ENCODE results near the gene MRRF. TPM values are rescaled to one million over a fixed set of nuclear protein-coding genes. Genes with fewer than 3 reads are reported as not detected.
"Not testable (repeated sequence)": the region's sequence is repeated elsewhere in the genome, so short reads cannot be mapped to it uniquely, and the experiment has no call there.

The MRRF gene
- total and polyA plus RNA-seq, 8 donors = 7.1 to 98.6 (median 26.4) TPM

GRCh38 chr9:122325124-122325523 is 60.4 kb downstream of the MRRF start:
- intact Hi-C loops (cut with DNase I; ENCODE audit: low total_unique reads) = loop anchor here (10.0 kb wide), 1 partner anchor 60 kb away; the partner anchor contains the start of genes MRRF and RBM18
- H3K36me3 ChIP-seq = peaks cover 15 to 56% (median 33%) of the 10 kb centered on the region in 4 donors
- no peak overlapping the region for H3K4me3 ChIP-seq
- no peak for TF ChIP-seq POLR2A (IDR thresholded peaks at IDR 0.05)
- no peak for TF ChIP-seq POLR2AphosphoS5 (IDR thresholded peaks at IDR 0.05)
- no peak for TF ChIP-seq CTCF (IDR thresholded peaks at IDR 0.05)
- no peak for DNase-seq
- no peaks in the 10 kb centered on the region for H3K9me3 ChIP-seq
- H3K27me3 ChIP-seq = no peaks in the 10 kb centered on the region
- H3K27ac ChIP-seq = peak overlapping the region in 1 of 5 donors; percentile 16
- H3K4me1 ChIP-seq = peaks cover 4 to 27% (median 15%) of the 10 kb centered on the region in 4 donors
- WGBS, 5 donors = 3 to 9% (median 7%) methylated on average over 1 of the region's 1 CpG

GRCh38 chr9:122327175-122327574 is 62.5 kb downstream of the MRRF start:
- no peak overlapping the region for H3K4me3 ChIP-seq
- WGBS, 5 donors = 90 to 97% (median 95%) methylated on average over 2 of the region's 2 CpGs
- intact Hi-C loops (cut with DNase I; ENCODE audit: low total_unique reads) = loop anchor here (10.0 kb wide), 1 partner anchor 62 kb away; the partner anchor contains the start of genes MRRF and RBM18
- no peak overlapping the region for H3K27ac ChIP-seq
- H3K4me1 ChIP-seq = peaks cover 4 to 19% (median 12%) of the 10 kb centered on the region in 4 donors
- no peaks in the 10 kb centered on the region for H3K9me3 ChIP-seq
- H3K27me3 ChIP-seq = no peaks in the 10 kb centered on the region
- TF ChIP-seq POLR2A (IDR thresholded peaks at IDR 0.05) (no peak), POLR2AphosphoS5 (IDR thresholded peaks at IDR 0.05) (no peak), CTCF (IDR thresholded peaks at IDR 0.05) (no peak), EP300 (IDR thresholded peaks at IDR 0.05) (no peak)
- H3K36me3 ChIP-seq = peaks cover 15 to 53% (median 28%) of the 10 kb centered on the region in 4 donors
- DNase-seq = no peak

- no peak for DNase-seq
- intact Hi-C loops (cut with DNase I; ENCODE audit: low total_unique reads) = loop anchor here (10.0 kb wide), 1 partner anchor 65 kb away; the partner anchor contains the start of genes MRRF and RBM18
- Histone ChIP-seq H3K4me3 (no peak overlapping the region), H3K36me3 (peaks cover 0 to 28% (median 4%) of the 10 kb centered on the region in 4 donors), H3K27me3 (no peaks in the 10 kb centered on the region), H3K4me1 (peaks cover 4 to 15% (median 8%) of the 10 kb centered on the region in 4 donors), H3K27ac (no peak overlapping the region), H3K9me3 (no peaks in the 10 kb centered on the region)
- WGBS, 5 donors = 33 to 71% (median 55%) methylated on average over 3 of the region's 3 CpGs
- TF ChIP-seq CTCF (IDR thresholded peaks at IDR 0.05) (no peak), EP300 (IDR thresholded peaks at IDR 0.05) (no peak), POLR2AphosphoS5 (IDR thresholded peaks at IDR 0.05) (no peak), POLR2A (IDR thresholded peaks at IDR 0.05) (no peak)
These were observed 64.9 kb downstream of the MRRF start for GRCh38 chr9:122329597-122329996.

- H3K4me3 ChIP-seq; H3K27me3 ChIP-seq; intact Hi-C loops (cut with DNase I; ENCODE audit: low total_unique reads); H3K27ac ChIP-seq; H3K9me3 ChIP-seq; DNase-seq; H3K4me1 ChIP-seq: not testable (repeated sequence)
- 84 to 90% (median 85%) methylated on average over 6 of the region's 6 CpGs for WGBS, 5 donors
- H3K36me3 ChIP-seq = peaks cover 0 to 22% (median 3%) of the 10 kb centered on the region in 4 donors
These were observed 65.8 kb downstream of the MRRF start for GRCh38 chr9:122330466-122330865.

- H3K27ac ChIP-seq = no peak overlapping the region
- no peak for DNase-seq
These were observed 66.8 kb downstream of the MRRF start for GRCh38 chr9:122331523-122331927.

More at GRCh38 chr9:122331523-122331927, 66.8 kb downstream of the MRRF start:
- no peak for TF ChIP-seq POLR2A (IDR thresholded peaks at IDR 0.05)
- no peak for TF ChIP-seq EP300 (IDR thresholded peaks at IDR 0.05)
- TF ChIP-seq POLR2AphosphoS5 (IDR thresholded peaks at IDR 0.05) = no peak
- no peak for TF ChIP-seq CTCF (IDR thresholded peaks at IDR 0.05)
- Histone ChIP-seq H3K36me3 (peaks cover 0 to 22% (median 3%) of the 10 kb centered on the region in 4 donors), H3K4me3 (no peak overlapping the region), H3K9me3 (no peaks in the 10 kb centered on the region), H3K4me1 (peaks cover 0 to 4% (median under 1%) of the 10 kb centered on the region in 4 donors), H3K27me3 (peaks cover 0 to under 1% (median 0%) of the 10 kb centered on the region in 3 donors)
- intact Hi-C loops (cut with DNase I; ENCODE audit: low total_unique reads) = no loop called here
- WGBS, 5 donors = 76 to 87% (median 85%) methylated on average over 3 of the region's 3 CpGs

Data from stomach (tissue), 9 donors.